DMS153 treated with DMSO at 0.1 percent for 48 hours (cell line): ENCODE data around the gene TTLL11.
"Not testable (repeated sequence)": the region's sequence is repeated elsewhere in the genome, so short reads cannot be mapped to it uniquely, and the experiment has no call there.

Experiments used
- DNase-seq: peaks from one replicate; lab custom pipeline; 2025; ENCODE audit not compliant: unreplicated experiment; lab: John Stamatoyannopoulos, UW

TTLL11 gene

GRCh38 chr9:121912812-121913627 lies 180.1 kb downstream of the TTLL11 start:
- no peak for DNase-seq

DNA sequence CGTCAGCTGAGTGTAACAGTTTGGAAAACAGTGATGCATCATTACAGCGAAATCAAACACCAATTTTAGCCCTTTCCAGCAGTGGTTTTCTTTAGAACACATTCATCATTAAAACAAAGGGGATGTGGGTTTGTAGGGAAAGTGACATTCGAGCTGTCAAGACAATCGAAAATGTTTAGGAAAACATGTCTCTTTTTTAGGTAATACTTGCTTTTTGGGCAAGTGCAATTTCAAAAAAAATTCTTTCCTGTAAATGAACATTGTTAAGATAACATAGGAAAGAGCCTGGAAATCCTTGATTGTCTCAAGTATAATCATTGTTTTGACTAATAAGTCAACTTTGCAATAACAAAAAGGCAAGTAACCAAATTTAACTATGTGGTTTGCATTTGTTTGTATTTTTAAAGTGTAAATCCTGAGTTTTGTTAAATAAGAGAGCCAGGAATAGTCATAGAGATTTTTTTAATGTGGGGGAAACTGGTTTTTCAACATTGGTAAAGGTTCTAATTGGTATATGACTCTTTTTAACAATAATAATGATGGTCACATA lies 182.5 kb downstream of the TTLL11 start:
- DNase-seq: no peak

- no peak for DNase-seq
Measured at GRCh38 chr9:121909111-121909510, 184.0 kb downstream of the TTLL11 start.

GRCh38 chr9:121906074-121906870 lies 186.8 kb downstream of the TTLL11 start:
- DNase-seq: no peak

GRCh38 chr9:121902461-121903135 lies 190.5 kb downstream of the TTLL11 start:
- no peak for DNase-seq

DNA sequence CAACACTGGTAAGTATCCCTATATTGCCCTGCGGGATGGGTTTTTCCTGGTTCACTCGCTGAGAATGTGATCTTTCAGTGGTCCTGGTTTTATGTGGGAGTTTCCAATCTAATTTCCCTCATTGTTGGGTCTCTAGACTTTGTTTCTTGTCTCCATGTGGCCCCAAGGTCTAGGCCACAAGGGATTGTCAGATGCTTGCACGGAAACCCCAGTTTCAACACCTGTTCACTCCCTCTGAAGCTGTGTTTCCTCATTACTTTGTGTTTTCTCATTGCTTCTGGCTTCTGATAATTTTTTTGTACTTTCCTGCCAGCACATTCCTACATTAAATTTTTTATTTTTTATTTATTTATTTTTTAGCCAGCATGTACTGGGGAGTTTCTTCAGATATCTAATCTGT lies 191.5 kb downstream of the TTLL11 start:
- DNase-seq: no peak

DNA sequence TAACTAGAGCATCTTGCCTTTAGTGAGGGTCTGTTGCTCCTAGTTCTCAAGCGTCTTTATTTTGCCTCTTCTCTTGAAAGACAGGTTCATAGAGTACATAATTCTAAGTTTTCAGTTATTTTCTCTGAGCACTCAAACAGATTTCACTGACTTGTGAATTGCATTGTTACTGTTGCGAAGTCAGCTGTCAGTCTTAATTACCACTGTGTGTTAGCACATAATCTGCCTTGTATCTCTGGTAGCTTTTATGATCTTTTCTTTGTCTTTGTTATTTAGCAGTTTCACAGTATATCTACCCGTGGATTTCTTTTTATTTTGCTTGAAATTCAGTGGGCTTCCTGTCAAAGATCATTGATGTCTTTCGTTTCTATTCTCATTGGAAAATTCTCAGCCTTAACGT lies 192.9 kb downstream of the TTLL11 start:
- no peak for DNase-seq

GRCh38 chr9:121898856-121899255 lies 194.3 kb downstream of the TTLL11 start:
- DNase-seq: no peak

- DNase-seq: no peak
Measured at GRCh38 chr9:121897140-121897539, 196.0 kb downstream of the TTLL11 start.

DNA sequence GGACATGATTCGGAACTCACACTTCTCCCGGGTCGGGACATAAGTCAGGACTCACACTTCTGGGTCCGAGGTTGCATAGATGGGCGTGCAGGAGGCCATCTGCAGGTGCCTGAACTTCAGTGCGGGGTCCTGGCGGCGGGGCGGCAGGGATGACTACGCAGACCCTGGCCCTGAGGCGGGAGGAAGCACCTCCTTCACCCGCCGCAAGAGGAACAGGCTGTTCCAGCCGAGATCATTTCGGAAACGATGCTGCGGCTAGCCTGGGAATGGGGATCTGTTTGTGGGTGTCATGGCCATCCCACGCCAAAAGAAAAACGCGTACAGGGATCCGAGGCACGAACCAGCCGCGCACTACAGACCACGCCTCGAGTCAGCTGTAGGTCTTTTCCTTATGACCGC lies 196.6 kb downstream of the TTLL11 start:
- DNase-seq: no peak

GRCh38 chr9:121895818-121896544 lies 197.1 kb downstream of the TTLL11 start:
- DNase-seq: no peak

DNA sequence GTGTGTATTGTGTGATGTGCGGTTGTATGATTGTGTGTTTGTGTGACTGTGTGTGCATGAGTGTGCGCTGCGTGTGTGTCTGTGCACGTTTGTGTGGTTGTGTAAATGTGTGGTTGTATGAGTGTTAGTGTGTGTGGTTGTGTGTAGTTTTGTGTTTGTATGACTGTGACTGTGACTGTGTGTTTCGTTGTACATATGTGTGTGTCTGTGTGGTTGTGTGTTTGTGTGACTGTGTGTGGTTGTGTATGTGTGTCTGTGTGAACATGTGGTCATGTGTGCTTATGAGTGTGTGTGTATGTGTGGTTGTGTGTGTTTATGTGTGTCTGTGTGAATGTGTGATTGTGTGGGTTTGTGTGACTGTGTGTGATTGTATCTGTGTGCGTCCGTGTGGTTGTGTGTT lies 197.8 kb downstream of the TTLL11 start:
- DNase-seq: no peak

DNA sequence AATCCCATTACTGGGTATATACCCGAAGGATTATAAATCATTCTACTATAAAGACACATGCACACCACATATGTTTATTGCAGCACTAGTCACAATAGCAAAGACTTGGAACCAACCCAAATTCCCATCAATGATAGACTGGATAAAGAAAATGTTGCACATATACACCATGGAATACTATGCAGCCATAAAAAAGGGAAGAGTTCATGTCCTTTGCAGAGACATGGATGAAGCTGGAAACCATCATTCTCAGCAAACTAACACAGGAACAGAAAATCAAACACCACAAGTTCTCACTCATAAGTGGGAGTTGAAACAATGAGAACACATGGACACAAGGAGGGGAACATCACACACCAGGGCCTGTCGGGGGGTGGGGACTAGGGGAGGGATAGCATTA lies 198.7 kb downstream of the TTLL11 start:
- DNase-seq: not testable (repeated sequence)

- no peak for DNase-seq
Measured at GRCh38 chr9:121893786-121894185, 199.3 kb downstream of the TTLL11 start.

DNA sequence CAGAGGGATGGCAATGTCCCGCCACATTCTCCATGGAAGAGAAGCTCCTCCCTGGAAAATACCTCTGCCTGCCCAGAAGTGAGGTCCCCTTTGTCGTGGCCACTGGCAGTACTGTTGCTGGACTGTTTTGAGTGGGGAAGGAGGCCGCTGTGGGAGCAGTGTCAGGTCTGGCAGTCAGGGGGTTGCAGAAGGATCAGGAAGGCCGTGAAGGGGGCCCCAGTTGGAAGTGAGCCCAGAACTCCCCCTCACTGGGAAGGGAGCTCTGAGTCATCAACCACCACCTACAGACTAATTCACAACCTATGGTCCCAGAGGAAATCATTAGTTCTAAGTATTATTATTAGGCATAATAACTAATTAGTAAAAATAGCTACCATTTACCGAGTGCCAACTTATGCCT lies 200.4 kb downstream of the TTLL11 start:
- no peak for DNase-seq

GRCh38 chr9:121890746-121891145 lies 202.4 kb downstream of the TTLL11 start:
- DNase-seq: no peak

DNA sequence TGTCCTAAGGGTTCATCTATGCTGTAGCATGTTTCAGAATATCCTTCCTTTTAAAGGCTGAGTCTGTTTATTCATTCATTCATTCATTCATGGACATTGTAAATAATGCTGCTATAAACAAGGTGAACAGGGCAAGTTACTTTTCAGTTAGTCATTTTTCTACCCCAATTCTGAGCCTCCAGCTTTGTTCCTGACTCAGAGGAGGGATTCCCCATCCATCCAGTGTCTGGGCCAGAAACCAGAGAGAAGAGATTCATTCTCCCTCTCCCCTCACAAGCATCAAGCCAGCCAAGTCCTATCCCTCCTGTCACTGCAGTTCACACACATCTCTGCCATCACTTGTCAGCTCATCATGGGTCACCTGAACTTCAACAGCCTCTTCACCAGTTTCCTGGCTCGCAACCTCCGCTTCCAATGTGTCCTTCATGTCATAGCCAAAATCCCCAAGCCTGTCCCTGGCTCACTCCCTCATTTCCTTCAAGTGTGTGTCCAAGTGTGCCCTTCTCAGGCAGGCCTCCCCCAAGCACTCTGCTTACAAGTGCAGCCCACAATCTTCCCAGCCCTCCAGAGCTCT lies 203.0 kb downstream of the TTLL11 start:
- no peak for DNase-seq

GRCh38 chr9:121888438-121888775 lies 204.7 kb downstream of the TTLL11 start:
- no peak for DNase-seq

GRCh38 chr9:121887553-121888437 lies 205.3 kb downstream of the TTLL11 start:
- DNase-seq: no peak
